Stimulated activated CD4-positive, alpha-beta T cell treated with anti-CD3 and anti-CD28 coated beads, Interleukin-15, amount 100 ng/mL, for 1 hour (primary cell): ENCODE data around the gene KRTAP12-4.
"Not testable (repeated sequence)": the region's sequence is repeated elsewhere in the genome, so short reads cannot be mapped to it uniquely, and the experiment has no call there.

Experiments used
- DNase-seq, 2 donors: peaks; one replicate each; pipeline ENCODE4 v3.0.0-alpha.2; 2020; ENCODE audit warnings: low read depth in 1 of 2, low spot score in 1 of 2

The KRTAP12-4 gene

GRCh38 chr21:44654576-44655175, at the start of gene KRTAP12-4:
KRTAP12-4 (minus strand) TSS chr21:44654659; CDS start chr21:44654614, 45 bp downstream.
- no peak for DNase-seq

- DNase-seq, result no peak
Observed at GRCh38 chr21:44703731-44704635, 49.5 kb upstream of the KRTAP12-4 start.

GRCh38 chr21:44702973-44703730, 48.7 kb upstream of the KRTAP12-4 start:
- no peak for DNase-seq

- DNase-seq, result no peak
Observed at GRCh38 chr21:44702111-44702972, 47.9 kb upstream of the KRTAP12-4 start.

GRCh38 chr21:44701541-44701940, 47.1 kb upstream of the KRTAP12-4 start:
- DNase-seq, result no peak

GRCh38 chr21:44701023-44701400, 46.6 kb upstream of the KRTAP12-4 start:
- no peak for DNase-seq

- no peak for DNase-seq
Observed at GRCh38 chr21:44700101-44701022, 45.9 kb upstream of the KRTAP12-4 start.

- DNase-seq, result no peak
Observed at GRCh38 chr21:44699502-44700001, 45.1 kb upstream of the KRTAP12-4 start.

GRCh38 chr21:44697811-44698734, 43.6 kb upstream of the KRTAP12-4 start:
- no peak for DNase-seq

- not testable (repeated sequence) for DNase-seq
Observed at GRCh38 chr21:44697172-44697810, 42.8 kb upstream of the KRTAP12-4 start, which contains the start of gene KRTAP10-12. KRTAP10-12 (plus strand) TSS chr21:44697172; CDS start chr21:44697202, 30 bp downstream.

GRCh38 chr21:44696572-44696971, 42.1 kb upstream of the KRTAP12-4 start:
- DNase-seq, result no peak

GRCh38 chr21:44695641-44696040, 41.2 kb upstream of the KRTAP12-4 start:
- DNase-seq, result no peak

GRCh38 chr21:44695184-44695583, 40.7 kb upstream of the KRTAP12-4 start:
- no peak for DNase-seq

GRCh38 chr21:44694776-44695175, 40.3 kb upstream of the KRTAP12-4 start:
- no peak for DNase-seq

GRCh38 chr21:44692798-44693512, 38.5 kb upstream of the KRTAP12-4 start:
- no peak for DNase-seq

GRCh38 chr21:44691686-44692085, 37.2 kb upstream of the KRTAP12-4 start:
- DNase-seq, result no peak

- DNase-seq, result not testable (repeated sequence)
Observed at GRCh38 chr21:44689740-44690139, 35.3 kb upstream of the KRTAP12-4 start.
